OCI-LY3 (cell line): ENCODE results near the gene KRCC1.

Experiments
- EZH2phosphoT487 ChIP-seq: fragments of 200-600 bp; shearing (Covaris generic); IDR thresholded peaks from 2 replicates; pipeline ENCODE4 v1.6.1; 2018; ENCODE audit warnings: antibody characterized with exemption, mixed run types, low read depth
- TF ChIP-seq, protein P1 (sequence below): fragments of 200-600, 300-600 bp; sonication (generic); IDR thresholded peaks from 2 replicates; pipeline ENCODE4 v1.5.1; 2014; ENCODE audit warnings: antibody characterized with exemption, low read length, low read depth

DNA sequence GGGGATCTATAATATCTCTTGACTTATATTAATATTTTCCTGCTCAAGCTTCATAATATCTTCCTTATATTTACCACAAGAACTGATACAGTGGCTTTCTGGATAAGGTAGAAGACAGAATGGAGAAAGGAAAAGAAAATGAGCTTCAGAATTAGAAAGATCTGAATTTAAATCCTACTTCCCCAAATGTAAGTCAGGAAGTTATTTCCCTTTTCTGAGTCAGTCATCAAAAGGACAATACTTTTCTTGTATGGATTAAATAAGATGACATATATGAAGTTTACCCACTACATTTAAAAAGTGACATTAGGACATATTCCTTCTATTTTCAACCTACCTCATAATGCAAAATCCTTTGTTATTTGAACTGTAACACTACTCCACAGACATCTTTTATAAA lies 19.0 kb downstream of the KRCC1 start:
- TF ChIP-seq, protein P1, sequence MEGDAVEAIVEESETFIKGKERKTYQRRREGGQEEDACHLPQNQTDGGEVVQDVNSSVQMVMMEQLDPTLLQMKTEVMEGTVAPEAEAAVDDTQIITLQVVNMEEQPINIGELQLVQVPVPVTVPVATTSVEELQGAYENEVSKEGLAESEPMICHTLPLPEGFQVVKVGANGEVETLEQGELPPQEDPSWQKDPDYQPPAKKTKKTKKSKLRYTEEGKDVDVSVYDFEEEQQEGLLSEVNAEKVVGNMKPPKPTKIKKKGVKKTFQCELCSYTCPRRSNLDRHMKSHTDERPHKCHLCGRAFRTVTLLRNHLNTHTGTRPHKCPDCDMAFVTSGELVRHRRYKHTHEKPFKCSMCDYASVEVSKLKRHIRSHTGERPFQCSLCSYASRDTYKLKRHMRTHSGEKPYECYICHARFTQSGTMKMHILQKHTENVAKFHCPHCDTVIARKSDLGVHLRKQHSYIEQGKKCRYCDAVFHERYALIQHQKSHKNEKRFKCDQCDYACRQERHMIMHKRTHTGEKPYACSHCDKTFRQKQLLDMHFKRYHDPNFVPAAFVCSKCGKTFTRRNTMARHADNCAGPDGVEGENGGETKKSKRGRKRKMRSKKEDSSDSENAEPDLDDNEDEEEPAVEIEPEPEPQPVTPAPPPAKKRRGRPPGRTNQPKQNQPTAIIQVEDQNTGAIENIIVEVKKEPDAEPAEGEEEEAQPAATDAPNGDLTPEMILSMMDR, result no peak
- TF ChIP-seq EZH2phosphoT487, result no peak
